Lung (tissue), 12 donors: Measurements from ENCODE around the gene EGFLAM. TPM values are rescaled to one million over a fixed set of nuclear protein-coding genes. Genes with fewer than 3 reads are reported as not detected.

Experiments
- ATAC-seq: fragments of 200-7000 bp; cut with Tn5 transposase; one replicate; pipeline ENCODE4 v1.9.1; 2020; ENCODE audit warnings: moderate number of reproducible peaks; ENCODE audit not compliant: insufficient read depth, low FRiP score
- DNase-seq, 3 donors: peaks; one replicate each; pipeline ENCODE4 v3.0.0-alpha.2; 2013 to 2017
- H3K27ac ChIP-seq, 2 donors: one replicate each; pipeline ENCODE4 v1.5.1; 2013; ENCODE audit warnings: mild to moderate bottlenecking in 2 of 2, moderate library complexity in 2 of 2, control low read depth in 1 of 2, inconsistent platforms in 1 of 2, low read depth in 1 of 2, low read length in 1 of 2
- H3K27me3 ChIP-seq, 3 donors: one replicate each; pipeline ENCODE4 v1.5.1; 2013; ENCODE audit warnings: low read length in 2 of 3; ENCODE audit not compliant: control insufficient read depth in 3 of 3, insufficient read depth in 3 of 3
- H3K36me3 ChIP-seq, 4 donors: one replicate each; pipeline ENCODE4 v1.5.1; 2013; ENCODE audit warnings: low read length in 4 of 4, mild to moderate bottlenecking in 1 of 4, moderate library complexity in 1 of 4; ENCODE audit not compliant: control insufficient read depth in 4 of 4, insufficient read depth in 4 of 4
- H3K4me1 ChIP-seq, 5 donors: one replicate each; pipeline ENCODE4 v1.5.1; 2013; ENCODE audit warnings: low read length in 5 of 5, mild to moderate bottlenecking in 2 of 5, moderate library complexity in 1 of 5; ENCODE audit not compliant: control insufficient read depth in 5 of 5, insufficient read depth in 5 of 5
- H3K4me3 ChIP-seq: one replicate; pipeline ENCODE4 v1.5.1; 2013; ENCODE audit warnings: mild to moderate bottlenecking, control low read depth, moderate library complexity
- H3K9ac ChIP-seq, 2 donors: one replicate each; pipeline ENCODE4 v1.5.1; 2013; ENCODE audit warnings: low read length in 2 of 2, control low read depth in 1 of 2; ENCODE audit not compliant: insufficient read depth in 1 of 2
- H3K9me3 ChIP-seq, 4 donors: one replicate each; pipeline ENCODE4 v1.5.1; 2013; ENCODE audit warnings: low read length in 3 of 4, mild to moderate bottlenecking in 1 of 4, moderate library complexity in 1 of 4; ENCODE audit not compliant: control insufficient read depth in 4 of 4, insufficient read depth in 3 of 4
- CTCF ChIP-seq: IDR thresholded peaks from 2 replicates; pipeline ENCODE4 v1.5.1; 2012; ENCODE audit warnings: mild to moderate bottlenecking; ENCODE audit errors: control extremely low read depth, extremely low read depth
- WGBS, 2 donors: extraction: QIAGEN DNeasy Blood & Tissue Kit; methylation state at CpG; one replicate each; pipeline ENCODE4 v1.1.7; 2013; 5-methylcytosine and 5-hydroxymethylcytosine counted together
- polyA plus RNA-seq, 2 donors: library from polyadenylated mRNA; stranded (reverse); fragments of 200-250 nt; gene quantifications; one replicate each; pipeline ENCODE4 v1.2.1, GENCODE V29; 2013
- total RNA-seq, 2 donors: library from RNA; depleted of rRNA in 1 of 2; stranded (reverse); fragments of >200 nt in 1 of 2; gene quantifications; one replicate each; pipeline ENCODE4 v1.2.1, GENCODE V29; 2014 to 2021
- donor health status: control.
- donor health status: control.
- donor health status: Bipolar disorder and iron deficiency.
- donor health status: healthy.
- donor health status: DM: yes; HTN: yes; CAD: no.

The EGFLAM gene
- total and polyA plus RNA-seq, 4 donors = 0.41 to 7.6 (median 1.3) TPM

GRCh38 chr5:38463634-38464521, 205.5 kb downstream of the EGFLAM start:
- H3K27ac ChIP-seq = peak overlapping the region; percentile 56 to 63
- no peaks in the 10 kb centered on the region for H3K36me3 ChIP-seq
- 53 to 71% methylated on average over 10 of the region's 10 CpGs for WGBS, 2 donors
- H3K9ac ChIP-seq = peak overlapping the region in 1 of 2 donors; percentile 34
- H3K4me3 ChIP-seq = no peak overlapping the region
- H3K27me3 ChIP-seq = no peaks in the 10 kb centered on the region
- DNase-seq (peak; percentile 87 to 94 (median 92)), ATAC-seq (no peak)
- peaks cover 23 to 56% (median 28%) of the 10 kb centered on the region in 5 donors for H3K4me1 ChIP-seq
- TF ChIP-seq CTCF = no peak
- H3K9me3 ChIP-seq = peaks cover 0 to 2% (median 0%) of the 10 kb centered on the region in 4 donors

GRCh38 chr5:38465061-38465460, 206.7 kb downstream of the EGFLAM start:
- 74 to 84% methylated on average over 2 of the region's 2 CpGs for WGBS, 2 donors
- peak overlapping the region in 1 of 2 donors; percentile 55 for H3K27ac ChIP-seq
- H3K9ac ChIP-seq = no peak overlapping the region
- DNase-seq = peak in 1 of 3 donors; percentile 36
- H3K4me1 ChIP-seq = peaks cover 24 to 68% (median 33%) of the 10 kb centered on the region in 5 donors
- H3K9me3 ChIP-seq = peaks cover 0 to 2% (median 0%) of the 10 kb centered on the region in 4 donors
- no peaks in the 10 kb centered on the region for H3K27me3 ChIP-seq
- no peak for TF ChIP-seq CTCF
- no peaks in the 10 kb centered on the region for H3K36me3 ChIP-seq
- H3K4me3 ChIP-seq = no peak overlapping the region
- ATAC-seq = no peak

- 73 to 81% methylated on average over 9 of the region's 9 CpGs for WGBS, 2 donors
Measured at GRCh38 chr5:38465702-38466423, 207.5 kb downstream of the EGFLAM start.

More at GRCh38 chr5:38465702-38466423, 207.5 kb downstream of the EGFLAM start:
- DNase-seq (peak in 1 of 3 donors; percentile 31), ATAC-seq (no peak)
- Histone ChIP-seq H3K9me3 (peaks cover 0 to 2% (median 0%) of the 10 kb centered on the region in 4 donors), H3K27ac (peak overlapping the region in 1 of 2 donors; percentile 71), H3K9ac (no peak overlapping the region), H3K36me3 (no peaks in the 10 kb centered on the region), H3K4me3 (no peak overlapping the region), H3K27me3 (no peaks in the 10 kb centered on the region), H3K4me1 (peaks cover 24 to 69% (median 33%) of the 10 kb centered on the region in 5 donors)
- no peak for TF ChIP-seq CTCF
